CD4-positive, CD25-positive, alpha-beta regulatory T cell (primary cell): ENCODE results near the gene NR3C2. TPM values are rescaled to one million over a fixed set of nuclear protein-coding genes. Genes with fewer than 3 reads are reported as not detected.

Experiments used
- ATAC-seq, 2 donors: fragments of 150-1000 bp; cut with Tn5 transposase; one replicate each; pipeline ENCODE4 v1.10.0; 2021; ENCODE audit warnings: low read depth in 2 of 2, moderate number of reproducible peaks in 2 of 2, moderate library complexity in 1 of 2
- DNase-seq, 3 donors: peaks; one replicate each; pipeline versions ENCODE4 v3.0.0 to v3.0.0-alpha.2; 2012 to 2022; ENCODE audit warnings: mixed read lengths in 1 of 3
- H3K27ac ChIP-seq: one replicate; pipeline ENCODE4 v1.7.0; 2013; ENCODE audit warnings: mild to moderate bottlenecking, low read length; ENCODE audit not compliant: insufficient read depth, poor library complexity, severe bottlenecking
- H3K27me3 ChIP-seq: one replicate; pipeline ENCODE4 v1.7.0; 2013; ENCODE audit warnings: low read length; ENCODE audit not compliant: control insufficient read depth, insufficient read depth
- H3K36me3 ChIP-seq: one replicate; pipeline ENCODE4 v1.7.0; 2013; ENCODE audit warnings: mild to moderate bottlenecking, low read length, moderate library complexity; ENCODE audit not compliant: control insufficient read depth, insufficient read depth
- H3K4me1 ChIP-seq: 2 replicates; pipeline ENCODE4 v1.7.0; 2013; ENCODE audit warnings: mild to moderate bottlenecking, low read length; ENCODE audit not compliant: insufficient read depth, control insufficient read depth, poor library complexity, severe bottlenecking
- H3K4me3 ChIP-seq: one replicate; pipeline ENCODE4 v1.7.0; 2013; ENCODE audit warnings: low read depth, mild to moderate bottlenecking, low read length, moderate library complexity
- H3K9me3 ChIP-seq, 2 experiments: 1 replicate in 1 of 2; 2 replicates in 1 of 2; pipeline ENCODE4 v1.7.0; 2013; ENCODE audit warnings: low read length in 2 of 2, mild to moderate bottlenecking in 1 of 2, moderate library complexity in 1 of 2; ENCODE audit not compliant: control insufficient read depth in 2 of 2
- H3K27ac Mint-ChIP-seq, 3 donors: one replicate each; pipeline ENCODE4 v1.8.0; 2020 to 2022; ENCODE audit warnings: mild to moderate bottlenecking in 3 of 3, mixed read lengths in 3 of 3, moderate library complexity in 2 of 3
- H3K27me3 Mint-ChIP-seq: one replicate; pipeline ENCODE4 v1.8.0; 2022; ENCODE audit warnings: mild to moderate bottlenecking, mixed read lengths
- H3K36me3 Mint-ChIP-seq: one replicate; pipeline ENCODE4 v1.8.0; 2020; ENCODE audit warnings: mixed read lengths
- H3K4me1 Mint-ChIP-seq, 4 donors: one replicate each; pipeline ENCODE4 v1.8.0; 2020 to 2022; ENCODE audit warnings: mixed read lengths in 4 of 4, mild to moderate bottlenecking in 1 of 4
- H3K4me3 Mint-ChIP-seq, 4 donors: one replicate each; pipeline ENCODE4 v1.8.0; 2020 to 2022; ENCODE audit warnings: mild to moderate bottlenecking in 4 of 4, mixed read lengths in 4 of 4, moderate library complexity in 3 of 4
- H3K9me3 Mint-ChIP-seq, 7 donors: one replicate each; pipeline ENCODE4 v1.8.0; 2020 to 2022; ENCODE audit warnings: mixed read lengths in 7 of 7, mild to moderate bottlenecking in 3 of 7, moderate library complexity in 2 of 7
- polyA plus RNA-seq, 4 donors: library from polyadenylated mRNA; unstranded; fragments of 300-500 nt; fragmentation: Illumina TruSeq; gene quantifications; one replicate each; pipeline ENCODE4 v1.2.3, GENCODE V29; 2021
- total RNA-seq: library from RNA; stranded (reverse); gene quantifications from one replicate; pipeline ENCODE4 v1.2.3, GENCODE V29; 2022

NR3C2 gene
- total and polyA plus RNA-seq, 5 donors from 2014 or later, result 1.2 to 16.1 (median 3.2) TPM

- ATAC-seq (no peak), DNase-seq (no peak)
- H3K27me3 Mint-ChIP-seq, result no peaks in the 10 kb centered on the region
- H3K4me3 ChIP-seq, result no peak overlapping the region
- no peaks in the 10 kb centered on the region for H3K4me1 ChIP-seq
- H3K36me3 Mint-ChIP-seq, result peaks cover 46% of the 10 kb centered on the region
- H3K36me3 ChIP-seq, result peaks cover 27% of the 10 kb centered on the region
- H3K27ac ChIP-seq, result no peak overlapping the region
- H3K9me3 ChIP-seq, result peaks cover 12 to 23% of the 10 kb centered on the region in 2 experiments
- peak overlapping the region in 1 of 3 donors; percentile 42 for H3K27ac Mint-ChIP-seq
- H3K27me3 ChIP-seq, result no peaks in the 10 kb centered on the region
- peaks cover 0 to 2% (median 0%) of the 10 kb centered on the region in 4 donors for H3K4me1 Mint-ChIP-seq
- no peak overlapping the region for H3K4me3 Mint-ChIP-seq
- peaks cover 0 to 22% (median 8%) of the 10 kb centered on the region in 7 donors for H3K9me3 Mint-ChIP-seq
Measured at GRCh38 chr4:148069895-148070178, 372.4 kb downstream of the NR3C2 start.

GRCh38 chr4:148069086-148069894 lies 372.9 kb downstream of the NR3C2 start:
- H3K27me3 ChIP-seq, result no peaks in the 10 kb centered on the region
- H3K36me3 ChIP-seq, result peaks cover 29% of the 10 kb centered on the region
- H3K4me1 ChIP-seq, result no peaks in the 10 kb centered on the region
- H3K27ac ChIP-seq, result no peak overlapping the region
- peaks cover 7 to 17% of the 10 kb centered on the region in 2 experiments for H3K9me3 ChIP-seq
- no peak overlapping the region for H3K4me3 Mint-ChIP-seq
- ATAC-seq (no peak), DNase-seq (no peak)
- peaks cover 0 to 17% (median 5%) of the 10 kb centered on the region in 7 donors for H3K9me3 Mint-ChIP-seq
- peak overlapping the region in 1 of 3 donors; percentile 11 for H3K27ac Mint-ChIP-seq
- H3K27me3 Mint-ChIP-seq, result no peaks in the 10 kb centered on the region
- H3K36me3 Mint-ChIP-seq, result peaks cover 45% of the 10 kb centered on the region
- no peak overlapping the region for H3K4me3 ChIP-seq
- peaks cover 0 to 2% (median 0%) of the 10 kb centered on the region in 4 donors for H3K4me1 Mint-ChIP-seq

GRCh38 chr4:148068065-148068911 lies 373.9 kb downstream of the NR3C2 start:
- no peak overlapping the region for H3K4me3 ChIP-seq
- Mint-ChIP-seq H3K4me1 (peaks cover 0 to 4% (median 0%) of the 10 kb centered on the region in 4 donors), H3K4me3 (no peak overlapping the region), H3K27me3 (no peaks in the 10 kb centered on the region), H3K36me3 (peaks cover 45% of the 10 kb centered on the region), H3K9me3 (peaks cover 0 to 7% (median 0%) of the 10 kb centered on the region in 7 donors), H3K27ac (peak overlapping the region in 1 of 3 donors; percentile 11)
- H3K36me3 ChIP-seq, result peaks cover 21% of the 10 kb centered on the region
- peaks cover under 1 to 7% of the 10 kb centered on the region in 2 experiments for H3K9me3 ChIP-seq
- H3K27ac ChIP-seq, result no peak overlapping the region
- ATAC-seq, result no peak
- H3K27me3 ChIP-seq, result no peaks in the 10 kb centered on the region
- DNase-seq, result no peak
- H3K4me1 ChIP-seq, result no peaks in the 10 kb centered on the region

- H3K27me3 Mint-ChIP-seq, result no peaks in the 10 kb centered on the region
- no peak for DNase-seq
Measured at GRCh38 chr4:148067301-148067916, 374.8 kb downstream of the NR3C2 start.

GRCh38 chr4:148065075-148065474 lies 377.1 kb downstream of the NR3C2 start:
- H3K27ac Mint-ChIP-seq, result peak overlapping the region in 2 of 3 donors; percentile 23 to 82
- Histone ChIP-seq H3K4me3 (no peak overlapping the region), H3K36me3 (peaks cover 10% of the 10 kb centered on the region), H3K9me3 (no peaks in the 10 kb centered on the region), H3K27me3 (no peaks in the 10 kb centered on the region), H3K4me1 (peaks cover 11% of the 10 kb centered on the region), H3K27ac (no peak overlapping the region)
- H3K9me3 Mint-ChIP-seq, result peaks cover 0 to 3% (median 0%) of the 10 kb centered on the region in 7 donors
- no peak overlapping the region for H3K4me3 Mint-ChIP-seq
- DNase-seq (no peak), ATAC-seq (no peak)
- peaks cover 28% of the 10 kb centered on the region for H3K36me3 Mint-ChIP-seq
- peaks cover 13 to 32% (median 17%) of the 10 kb centered on the region in 4 donors for H3K4me1 Mint-ChIP-seq
- no peaks in the 10 kb centered on the region for H3K27me3 Mint-ChIP-seq

More at GRCh38 chr4:148067301-148067916, 374.8 kb downstream of the NR3C2 start:
- Histone ChIP-seq H3K9me3 (no peaks in the 10 kb centered on the region), H3K27ac (no peak overlapping the region), H3K27me3 (no peaks in the 10 kb centered on the region), H3K4me1 (no peaks in the 10 kb centered on the region), H3K36me3 (peaks cover 13% of the 10 kb centered on the region), H3K4me3 (no peak overlapping the region)
- Mint-ChIP-seq H3K4me3 (no peak overlapping the region), H3K27ac (peak overlapping the region in 2 of 3 donors; percentile 43 to 55), H3K4me1 (peaks cover 0 to 9% (median under 1%) of the 10 kb centered on the region in 4 donors), H3K9me3 (peaks cover 0 to 5% (median 0%) of the 10 kb centered on the region in 7 donors), H3K36me3 (peaks cover 36% of the 10 kb centered on the region)
- no peak for ATAC-seq

GRCh38 chr4:148064451-148064850 lies 377.8 kb downstream of the NR3C2 start:
- DNase-seq, result no peak
- no peaks in the 10 kb centered on the region for H3K27me3 Mint-ChIP-seq
- H3K27ac Mint-ChIP-seq, result peak overlapping the region in 1 of 3 donors; percentile 44
- Histone ChIP-seq H3K4me1 (peaks cover 11% of the 10 kb centered on the region), H3K27ac (no peak overlapping the region), H3K27me3 (no peaks in the 10 kb centered on the region), H3K4me3 (no peak overlapping the region), H3K36me3 (peaks cover 10% of the 10 kb centered on the region), H3K9me3 (peaks cover 0 to 2% of the 10 kb centered on the region in 2 experiments)
- no peak for ATAC-seq
- peaks cover 14 to 37% (median 21%) of the 10 kb centered on the region in 4 donors for H3K4me1 Mint-ChIP-seq
- H3K4me3 Mint-ChIP-seq, result no peak overlapping the region
- H3K9me3 Mint-ChIP-seq, result peaks cover 0 to 3% (median 0%) of the 10 kb centered on the region in 7 donors
- peaks cover 28% of the 10 kb centered on the region for H3K36me3 Mint-ChIP-seq

GRCh38 chr4:148062301-148062950 lies 379.8 kb downstream of the NR3C2 start:
- peaks cover 16 to 57% (median 37%) of the 10 kb centered on the region in 4 donors for H3K4me1 Mint-ChIP-seq
- no peaks in the 10 kb centered on the region for H3K27me3 Mint-ChIP-seq

More at GRCh38 chr4:148062301-148062950, 379.8 kb downstream of the NR3C2 start:
- no peak for DNase-seq
- H3K9me3 Mint-ChIP-seq, result peaks cover 0 to 14% (median 0%) of the 10 kb centered on the region in 7 donors
- H3K4me3 ChIP-seq, result no peak overlapping the region
- peaks cover 10% of the 10 kb centered on the region for H3K36me3 ChIP-seq
- peak overlapping the region; percentile 61 to 94 (median 89) for H3K27ac Mint-ChIP-seq
- H3K27me3 ChIP-seq, result no peaks in the 10 kb centered on the region
- H3K36me3 Mint-ChIP-seq, result peaks cover 28% of the 10 kb centered on the region
- H3K4me3 Mint-ChIP-seq, result peak overlapping the region in 2 of 4 donors; percentile 47 to 72
- ATAC-seq, result no peak
- peaks cover 11% of the 10 kb centered on the region for H3K4me1 ChIP-seq
- no peak overlapping the region for H3K27ac ChIP-seq
- peaks cover 0 to 2% of the 10 kb centered on the region in 2 experiments for H3K9me3 ChIP-seq
